ENCODE data around the gene NRG3.

GRCh38 chr10:82208726-82209125 lies 333.7 kb downstream of the NRG3 start:
- TF ChIP-seq JUND (IDR thresholded peaks at IDR 0.05; ENCODE audit: low read length) (no peak), POLR2A (IDR thresholded peaks at IDR 0.05; ENCODE audit: control extremely low read depth in 1 of 2, low read depth in 2 of 2, low read length in 2 of 2) (no peak), RNF2 (IDR thresholded peaks at IDR 0.05; ENCODE audit: borderline replicate concordance, low read depth, low read length, missing control alignments, poor library complexity, severe bottlenecking) (no peak), KDM1A (IDR thresholded peaks at IDR 0.05; ENCODE audit: borderline replicate concordance, low read length) (no peak)
- TF ChIP-seq, protein P1, sequence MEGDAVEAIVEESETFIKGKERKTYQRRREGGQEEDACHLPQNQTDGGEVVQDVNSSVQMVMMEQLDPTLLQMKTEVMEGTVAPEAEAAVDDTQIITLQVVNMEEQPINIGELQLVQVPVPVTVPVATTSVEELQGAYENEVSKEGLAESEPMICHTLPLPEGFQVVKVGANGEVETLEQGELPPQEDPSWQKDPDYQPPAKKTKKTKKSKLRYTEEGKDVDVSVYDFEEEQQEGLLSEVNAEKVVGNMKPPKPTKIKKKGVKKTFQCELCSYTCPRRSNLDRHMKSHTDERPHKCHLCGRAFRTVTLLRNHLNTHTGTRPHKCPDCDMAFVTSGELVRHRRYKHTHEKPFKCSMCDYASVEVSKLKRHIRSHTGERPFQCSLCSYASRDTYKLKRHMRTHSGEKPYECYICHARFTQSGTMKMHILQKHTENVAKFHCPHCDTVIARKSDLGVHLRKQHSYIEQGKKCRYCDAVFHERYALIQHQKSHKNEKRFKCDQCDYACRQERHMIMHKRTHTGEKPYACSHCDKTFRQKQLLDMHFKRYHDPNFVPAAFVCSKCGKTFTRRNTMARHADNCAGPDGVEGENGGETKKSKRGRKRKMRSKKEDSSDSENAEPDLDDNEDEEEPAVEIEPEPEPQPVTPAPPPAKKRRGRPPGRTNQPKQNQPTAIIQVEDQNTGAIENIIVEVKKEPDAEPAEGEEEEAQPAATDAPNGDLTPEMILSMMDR (IDR thresholded peaks at IDR 0.05; ENCODE audit: control extremely low read depth in 1 of 3, insufficient read depth in 1 of 3, low read depth in 1 of 3, low read length in 3 of 3): no peak
